Hematopoietic multipotent progenitor cell treated with erythropoietin and hydrocortisone succinate and interleukin-3 and kit ligand, for 15 days (in vitro differentiated cells): ENCODE measurements around the gene OR2V2.

ENCODE experiments used
- DNase-seq: peaks from one replicate; pipeline ENCODE4 v3.0.0-alpha.2; 2015; ENCODE audit warnings: low spot score

Gene OR2V2

GRCh38 chr5:181190711-181191525 is 43.5 kb downstream of the OR2V2 start:
- DNase-seq, result peak; percentile 48

GRCh38 chr5:181191526-181192336 is 44.3 kb downstream of the OR2V2 start:
- peak; percentile 96 for DNase-seq

- DNase-seq, result no peak
Observed at GRCh38 chr5:181192337-181193046, 45.1 kb downstream of the OR2V2 start.

GRCh38 chr5:181193656-181194055 is 46.3 kb downstream of the OR2V2 start:
- peak; percentile 62 for DNase-seq

- DNase-seq, result peak; percentile 71
Observed at GRCh38 chr5:181194489-181195248, 47.3 kb downstream of the OR2V2 start.

GRCh38 chr5:181195249-181195761 is 47.9 kb downstream of the OR2V2 start:
- DNase-seq, result no peak

GRCh38 chr5:181197326-181197951 is 50.1 kb downstream of the OR2V2 start:
- DNase-seq, result no peak

GRCh38 chr5:181198106-181198685 is 50.8 kb downstream of the OR2V2 start:
- DNase-seq, result no peak

GRCh38 chr5:181198905-181199519 is 51.6 kb downstream of the OR2V2 start:
- DNase-seq, result no peak

- DNase-seq, result no peak
Observed at GRCh38 chr5:181199881-181200638, 52.7 kb downstream of the OR2V2 start.

GRCh38 chr5:181200816-181201215 is 53.4 kb downstream of the OR2V2 start:
- no peak for DNase-seq

- no peak for DNase-seq
Observed at GRCh38 chr5:181203093-181203711, 55.8 kb downstream of the OR2V2 start.

- DNase-seq, result no peak
Observed at GRCh38 chr5:181203777-181204112, 56.4 kb downstream of the OR2V2 start.

GRCh38 chr5:181204113-181204825 is 56.9 kb downstream of the OR2V2 start:
- no peak for DNase-seq

- peak; percentile 22 for DNase-seq
Observed at GRCh38 chr5:181204826-181205760, 57.7 kb downstream of the OR2V2 start, which contains the start of gene TRIM7. TRIM7 (minus strand) TSS chr5:181205196; CDS start chr5:181205110, 86 bp downstream.

GRCh38 chr5:181205761-181206649 is 58.6 kb downstream of the OR2V2 start:
- no peak for DNase-seq
